Stomach (tissue), 9 donors: Measurements from ENCODE around the gene ITGA7. TPM values are rescaled to one million over a fixed set of nuclear protein-coding genes. Genes with fewer than 3 reads are reported as not detected.

Source experiments
- DNase-seq, 2 donors: peaks; one replicate each; pipeline versions ENCODE4 v3.0.0 to v3.0.0-alpha.2; 2013 to 2019
- H3K27ac ChIP-seq, 5 donors: fragments of 200-600 bp in 4 of 5; sonication (generic) in 4 of 5; one replicate each; pipeline ENCODE4 v1.5.1; 2013 to 2019; ENCODE audit warnings: mild to moderate bottlenecking in 1 of 5, moderate library complexity in 1 of 5
- H3K27me3 ChIP-seq, 3 donors: fragments of 200-600 bp; sonication (generic); one replicate each; pipeline ENCODE4 v1.5.1; 2017 to 2019; ENCODE audit warnings: mixed run types in 1 of 3
- H3K36me3 ChIP-seq, 4 donors: fragments of 200-600 bp; sonication (generic); 1 replicate in 3 of 4; 2 replicates in 1 of 4; pipeline ENCODE4 v1.5.1; 2016 to 2019
- H3K4me1 ChIP-seq, 4 donors: fragments of 200-600 bp; sonication (generic); one replicate each; pipeline ENCODE4 v1.5.1; 2016 to 2019
- H3K4me3 ChIP-seq, 4 donors: fragments of 200-600 bp; sonication (generic) in 3 of 4; one replicate each; pipeline ENCODE4 v1.5.1; 2016 to 2019; ENCODE audit warnings: mild to moderate bottlenecking in 1 of 4
- H3K9me3 ChIP-seq, 4 donors: fragments of 200-600 bp; sonication (generic); one replicate each; pipeline ENCODE4 v1.5.1; 2016 to 2019
- CTCF ChIP-seq, 7 experiments: fragments of 450-650 bp in 4 of 7; fragments of 200-600 bp in 3 of 7; sonication (generic) in 3 of 7; IDR thresholded peaks; one replicate each; pipeline ENCODE4 v1.5.1; 2016 to 2019; ENCODE audit warnings: antibody characterized with exemption in 7 of 7, control low read depth in 2 of 7, mild to moderate bottlenecking in 1 of 7
- EP300 ChIP-seq: sonication (generic); formaldehyde crosslinking; IDR thresholded peaks from one replicate; pipeline ENCODE4 v1.6.1; 2017; ENCODE audit warnings: antibody characterized with exemption
- POLR2A ChIP-seq, 4 donors: fragments of 450-650 bp; IDR thresholded peaks; one replicate each; pipeline ENCODE4 v1.6.1; 2016; ENCODE audit warnings: antibody characterized with exemption in 4 of 4, control low read depth in 2 of 4, mild to moderate bottlenecking in 1 of 4, moderate library complexity in 1 of 4
- POLR2AphosphoS5 ChIP-seq, 3 donors: sonication (generic); formaldehyde crosslinking; IDR thresholded peaks; one replicate each; pipeline ENCODE4 v1.6.1; 2016; ENCODE audit warnings: antibody characterized with exemption in 3 of 3
- WGBS, 5 donors: extraction: QIAGEN DNeasy Blood & Tissue Kit in 3 of 5; methylation state at CpG; one replicate each; pipeline versions ENCODE4 v1.1.5 to v1.1.7; 2013 to 2018; 5-methylcytosine and 5-hydroxymethylcytosine counted together
- intact Hi-C: fragments of 100-400 bp; cut with DNase I; formaldehyde crosslinking; loops from one replicate; pipeline ENCODE4 v1.15.1; 2023; ENCODE audit warnings: low total_unique reads
- polyA plus RNA-seq, 3 donors: library from polyadenylated mRNA; stranded (reverse); fragments of 200-250 nt; gene quantifications; one replicate each; pipeline ENCODE4 v1.2.3, GENCODE V29; 2013
- total RNA-seq, 5 donors: library from RNA; depleted of rRNA; stranded (reverse); fragments of >200 nt; gene quantifications; one replicate each; pipeline versions ENCODE4 v1.1.0 to v1.2.3, GENCODE V29; 2014 to 2016
- donor health status: healthy with polysubstance abuse.
- donor health status: Bipolar disorder and iron deficiency.
- donor health status: healthy.

ITGA7 gene
- total and polyA plus RNA-seq, 8 donors, result 3.5 to 188 (median 46.3) TPM

GRCh38 chr12:55686366-55687010 is 21.2 kb downstream of the ITGA7 start:
- peaks cover 8 to 12% (median 10%) of the 10 kb centered on the region in 4 donors for H3K4me1 ChIP-seq
- H3K27ac ChIP-seq, result no peak overlapping the region
- 85 to 94% (median 90%) methylated on average over 9 of the region's 9 CpGs for WGBS, 5 donors
- intact Hi-C loops, result no loop called here
- no peak overlapping the region for H3K4me3 ChIP-seq
- DNase-seq, result no peak
- no peaks in the 10 kb centered on the region for H3K9me3 ChIP-seq
- H3K27me3 ChIP-seq, result peaks cover 0 to 10% (median 0%) of the 10 kb centered on the region in 3 donors
- no peak for TF ChIP-seq CTCF (IDR thresholded peaks at IDR 0.05)
- no peak for TF ChIP-seq EP300
- TF ChIP-seq POLR2AphosphoS5 (IDR thresholded peaks at IDR 0.05), result no peak
- no peak for TF ChIP-seq POLR2A (IDR thresholded peaks at IDR 0.05)
- H3K36me3 ChIP-seq, result peaks cover 0 to 51% (median 11%) of the 10 kb centered on the region in 4 donors

GRCh38 chr12:55685671-55686070 is 22.0 kb downstream of the ITGA7 start:
- no peak for DNase-seq
- TF ChIP-seq EP300 (no peak), CTCF (IDR thresholded peaks at IDR 0.05) (no peak), POLR2AphosphoS5 (IDR thresholded peaks at IDR 0.05) (no peak), POLR2A (IDR thresholded peaks at IDR 0.05) (no peak)
- Histone ChIP-seq H3K27me3 (peaks cover 0 to 15% (median 0%) of the 10 kb centered on the region in 3 donors), H3K4me1 (peaks cover 13 to 21% (median 17%) of the 10 kb centered on the region in 4 donors), H3K9me3 (no peaks in the 10 kb centered on the region), H3K27ac (no peak overlapping the region), H3K36me3 (peaks cover 0 to 45% (median 10%) of the 10 kb centered on the region in 4 donors), H3K4me3 (no peak overlapping the region)
- intact Hi-C loops, result no loop called here
- 81 to 92% (median 89%) methylated on average over 5 of the region's 5 CpGs for WGBS, 5 donors

GRCh38 chr12:55684761-55685370 is 22.8 kb downstream of the ITGA7 start:
- no peak overlapping the region for H3K4me3 ChIP-seq
- DNase-seq, result no peak
- no peak overlapping the region for H3K27ac ChIP-seq
- peaks cover 0 to 45% (median 10%) of the 10 kb centered on the region in 4 donors for H3K36me3 ChIP-seq
- no peaks in the 10 kb centered on the region for H3K9me3 ChIP-seq
- TF ChIP-seq CTCF (IDR thresholded peaks at IDR 0.05) (no peak), EP300 (no peak), POLR2A (IDR thresholded peaks at IDR 0.05) (no peak), POLR2AphosphoS5 (IDR thresholded peaks at IDR 0.05) (no peak)
- 92 to 96% (median 94%) methylated on average over 15 to 20 of the region's 20 CpGs for WGBS, 5 donors
- peaks cover 13 to 23% (median 17%) of the 10 kb centered on the region in 4 donors for H3K4me1 ChIP-seq
- H3K27me3 ChIP-seq, result peaks cover 0 to 15% (median 0%) of the 10 kb centered on the region in 3 donors
- intact Hi-C loops, result no loop called here

- TF ChIP-seq POLR2A (IDR thresholded peaks at IDR 0.05) (no peak), CTCF (IDR thresholded peaks at IDR 0.05) (no peak), EP300 (no peak), POLR2AphosphoS5 (IDR thresholded peaks at IDR 0.05) (no peak)
- no peak overlapping the region for H3K4me3 ChIP-seq
- intact Hi-C loops, result no loop called here
- WGBS, 5 donors, result 86 to 95% (median 93%) methylated on average over 7 of the region's 7 CpGs
- H3K4me1 ChIP-seq, result peaks cover 13 to 23% (median 17%) of the 10 kb centered on the region in 4 donors
- H3K9me3 ChIP-seq, result no peaks in the 10 kb centered on the region
- DNase-seq, result no peak
- H3K27ac ChIP-seq, result no peak overlapping the region
- H3K27me3 ChIP-seq, result peaks cover 0 to 15% (median 0%) of the 10 kb centered on the region in 3 donors
- H3K36me3 ChIP-seq, result peaks cover 0 to 38% (median 9%) of the 10 kb centered on the region in 4 donors
Observed at GRCh38 chr12:55683676-55684075, 24.0 kb downstream of the ITGA7 start.
